Osteocyte (in vitro differentiated cells): Measurements from ENCODE around the gene SMAD9. TPM values are rescaled to one million over a fixed set of nuclear protein-coding genes. Genes with fewer than 3 reads are reported as not detected.

ENCODE experiments used
- DNase-seq: peaks from one replicate; pipeline ENCODE4 v3.0.0; 2021; ENCODE audit warnings: mixed read lengths; ENCODE audit not compliant: unreplicated experiment; ENCODE audit errors: extremely low spot score
- H3K27ac Mint-ChIP-seq: one replicate; pipeline ENCODE4 v1.8.0; 2021; ENCODE audit warnings: mild to moderate bottlenecking, mixed read lengths; ENCODE audit not compliant: unreplicated experiment
- H3K27me3 Mint-ChIP-seq: one replicate; pipeline ENCODE4 v1.8.0; 2021; ENCODE audit warnings: mixed read lengths; ENCODE audit not compliant: unreplicated experiment
- H3K36me3 Mint-ChIP-seq: one replicate; pipeline ENCODE4 v1.8.0; 2021; ENCODE audit warnings: mixed read lengths; ENCODE audit not compliant: unreplicated experiment
- H3K4me1 Mint-ChIP-seq: one replicate; pipeline ENCODE4 v1.8.0; 2021; ENCODE audit warnings: mixed read lengths; ENCODE audit not compliant: unreplicated experiment
- H3K4me3 Mint-ChIP-seq: one replicate; pipeline ENCODE4 v1.8.0; 2021; ENCODE audit warnings: mild to moderate bottlenecking, moderate library complexity, mixed read lengths; ENCODE audit not compliant: unreplicated experiment
- H3K9me3 Mint-ChIP-seq: one replicate; pipeline ENCODE4 v1.8.0; 2021; ENCODE audit warnings: mixed read lengths; ENCODE audit not compliant: unreplicated experiment
- total RNA-seq: library from RNA; stranded (reverse); gene quantifications from 2 replicates; pipeline ENCODE4 v1.2.1, GENCODE V29; 2021
- TF ChIP-seq, protein P1 (sequence below): fragments of 200-600 bp; sonication (generic); IDR thresholded peaks from 2 replicates; pipeline ENCODE4 v1.5.0; 2021; ENCODE audit warnings: antibody characterized with exemption, mild to moderate bottlenecking, moderate library complexity

The SMAD9 gene
- total RNA-seq, 1 donor from 2014 or later, result 3.6 TPM

DNA sequence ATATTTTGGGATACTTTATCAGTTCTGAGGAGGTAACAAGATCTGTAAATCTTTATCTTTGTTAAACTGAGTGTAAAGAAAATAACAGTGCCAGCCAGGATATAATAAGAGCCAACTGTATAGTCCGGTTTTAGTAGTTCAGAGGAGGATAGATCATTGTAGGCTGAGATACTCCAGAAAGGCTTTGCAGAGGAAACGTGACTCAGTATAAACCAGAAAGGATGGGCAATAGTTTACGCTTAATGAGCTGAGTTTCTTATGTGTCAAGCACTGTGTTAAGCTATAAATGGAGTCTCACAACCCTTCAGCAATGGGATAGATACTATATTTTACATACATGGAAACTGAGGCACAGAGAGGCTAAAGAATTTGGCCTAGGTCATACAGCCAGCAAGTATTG, 97.3 kb downstream of the SMAD9 start:
- H3K27ac Mint-ChIP-seq, result no peak overlapping the region
- H3K4me1 Mint-ChIP-seq, result peaks cover 30% of the 10 kb centered on the region
- H3K36me3 Mint-ChIP-seq, result no peaks in the 10 kb centered on the region
- H3K9me3 Mint-ChIP-seq, result no peaks in the 10 kb centered on the region
- no peaks in the 10 kb centered on the region for H3K27me3 Mint-ChIP-seq
- TF ChIP-seq, protein P1, sequence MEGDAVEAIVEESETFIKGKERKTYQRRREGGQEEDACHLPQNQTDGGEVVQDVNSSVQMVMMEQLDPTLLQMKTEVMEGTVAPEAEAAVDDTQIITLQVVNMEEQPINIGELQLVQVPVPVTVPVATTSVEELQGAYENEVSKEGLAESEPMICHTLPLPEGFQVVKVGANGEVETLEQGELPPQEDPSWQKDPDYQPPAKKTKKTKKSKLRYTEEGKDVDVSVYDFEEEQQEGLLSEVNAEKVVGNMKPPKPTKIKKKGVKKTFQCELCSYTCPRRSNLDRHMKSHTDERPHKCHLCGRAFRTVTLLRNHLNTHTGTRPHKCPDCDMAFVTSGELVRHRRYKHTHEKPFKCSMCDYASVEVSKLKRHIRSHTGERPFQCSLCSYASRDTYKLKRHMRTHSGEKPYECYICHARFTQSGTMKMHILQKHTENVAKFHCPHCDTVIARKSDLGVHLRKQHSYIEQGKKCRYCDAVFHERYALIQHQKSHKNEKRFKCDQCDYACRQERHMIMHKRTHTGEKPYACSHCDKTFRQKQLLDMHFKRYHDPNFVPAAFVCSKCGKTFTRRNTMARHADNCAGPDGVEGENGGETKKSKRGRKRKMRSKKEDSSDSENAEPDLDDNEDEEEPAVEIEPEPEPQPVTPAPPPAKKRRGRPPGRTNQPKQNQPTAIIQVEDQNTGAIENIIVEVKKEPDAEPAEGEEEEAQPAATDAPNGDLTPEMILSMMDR, result no peak
- H3K4me3 Mint-ChIP-seq, result no peak overlapping the region
- no peak for DNase-seq

DNA sequence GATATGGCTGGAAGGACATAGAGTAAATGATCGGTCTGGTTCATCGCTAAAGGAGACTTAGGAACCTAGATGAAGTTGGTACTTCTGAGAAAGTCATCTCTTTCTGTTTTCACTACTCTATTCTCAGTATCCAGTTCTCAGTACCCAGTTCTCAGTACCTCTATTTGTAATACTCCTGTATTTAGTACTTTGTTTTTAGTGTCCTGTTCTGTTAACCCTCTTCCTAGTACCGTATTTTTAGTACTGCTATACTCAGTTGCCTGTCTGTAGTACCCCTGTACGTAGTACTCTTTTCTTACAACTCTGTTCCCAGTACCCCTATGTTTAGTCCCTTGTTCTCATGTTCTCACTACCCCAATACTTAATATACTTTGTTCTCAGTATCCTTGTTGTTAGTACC, 99.8 kb downstream of the SMAD9 start:
- H3K4me1 Mint-ChIP-seq, result peaks cover 30% of the 10 kb centered on the region

DNA sequence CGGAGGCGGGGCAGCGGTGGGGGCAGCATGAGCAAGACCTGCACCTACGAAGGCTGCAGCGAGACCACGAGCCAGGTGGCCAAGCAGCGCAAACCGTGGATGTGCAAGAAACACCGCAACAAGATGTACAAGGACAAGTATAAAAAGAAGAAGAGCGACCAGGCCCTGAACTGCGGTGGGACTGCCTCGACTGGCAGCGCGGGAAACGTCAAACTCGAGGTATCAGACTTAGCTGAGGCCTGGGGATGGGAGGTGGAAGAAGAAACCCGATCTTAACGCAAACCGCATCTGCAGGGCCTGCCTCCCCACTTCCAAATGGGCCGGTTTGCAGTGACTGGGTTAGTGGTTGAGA, 100.3 kb downstream of the SMAD9 start:
- Mint-ChIP-seq H3K4me3 (peak overlapping the region; percentile 91), H3K9me3 (no peaks in the 10 kb centered on the region), H3K36me3 (no peaks in the 10 kb centered on the region), H3K4me1 (peaks cover 30% of the 10 kb centered on the region), H3K27me3 (peaks cover 3% of the 10 kb centered on the region), H3K27ac (peak overlapping the region; percentile 75)
- DNase-seq, result no peak
- TF ChIP-seq, protein P1, result no peak

More for the DNA sequence above, 99.8 kb downstream of the SMAD9 start:
- H3K36me3 Mint-ChIP-seq, result no peaks in the 10 kb centered on the region
- H3K9me3 Mint-ChIP-seq, result no peaks in the 10 kb centered on the region
- TF ChIP-seq, protein P1, result no peak
- DNase-seq, result no peak
- H3K27me3 Mint-ChIP-seq, result peaks cover 3% of the 10 kb centered on the region
- peak overlapping the region; percentile 91 for H3K4me3 Mint-ChIP-seq
- peak overlapping the region; percentile 75 for H3K27ac Mint-ChIP-seq

DNA sequence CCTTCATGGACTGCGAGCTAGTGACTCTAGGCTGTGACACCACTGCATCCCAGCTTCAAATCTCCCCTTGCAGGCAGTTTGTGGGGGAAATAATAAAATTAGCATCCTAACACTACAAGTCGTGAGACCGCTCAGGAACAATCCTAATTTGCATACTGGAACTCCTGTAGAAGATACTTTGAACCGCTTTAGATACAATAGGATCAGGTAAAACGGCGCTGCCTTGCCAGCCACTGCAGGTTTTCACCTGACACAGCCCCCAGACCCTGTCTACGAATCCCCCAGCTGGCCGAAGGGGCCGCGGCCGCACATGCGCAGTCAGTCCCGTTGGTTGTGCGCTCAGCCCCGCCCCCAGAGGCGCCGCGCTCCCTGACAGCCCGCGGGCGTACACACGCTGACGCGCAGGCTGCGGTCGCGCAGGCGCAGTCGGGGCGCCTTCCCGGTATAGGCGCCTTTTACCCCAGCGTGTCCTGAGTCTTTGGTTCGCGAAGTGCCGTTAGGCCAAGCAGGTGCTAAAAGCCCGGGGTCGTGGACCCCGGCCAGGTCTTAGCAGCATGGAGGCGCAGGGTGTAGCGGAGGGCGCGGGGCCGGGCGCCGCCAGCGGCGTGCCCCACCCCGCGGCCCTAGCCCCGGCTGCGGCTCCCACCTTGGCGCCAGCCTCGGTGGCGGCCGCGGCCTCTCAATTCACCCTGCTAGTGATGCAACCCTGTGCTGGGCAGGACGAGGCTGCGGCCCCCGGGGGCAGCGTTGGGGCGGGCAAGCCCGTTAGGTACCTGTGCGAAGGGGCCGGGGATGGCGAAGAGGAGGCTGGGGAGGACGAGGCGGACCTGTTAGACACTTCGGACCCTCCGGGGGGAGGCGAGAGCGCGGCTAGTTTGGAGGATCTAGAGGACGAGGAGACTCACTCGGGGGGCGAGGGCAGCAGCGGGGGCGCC, 101.0 kb downstream of the SMAD9 start, which contains the start of gene RFXAP:
Gene RFXAP, plus strand, starts transcription at position 419 of the 935 bp plus-strand sequence. Its CDS starts 136 bp downstream, at position 555.
- Mint-ChIP-seq H3K36me3 (no peaks in the 10 kb centered on the region), H3K4me1 (peaks cover 30% of the 10 kb centered on the region), H3K27me3 (peaks cover 3% of the 10 kb centered on the region), H3K9me3 (no peaks in the 10 kb centered on the region), H3K27ac (peak within 1 kb of the TSS; percentile 75), H3K4me3 (peak within 1 kb of the TSS; percentile 91)
- TF ChIP-seq, protein P1, result no peak
- peak; percentile 97 for DNase-seq

DNA sequence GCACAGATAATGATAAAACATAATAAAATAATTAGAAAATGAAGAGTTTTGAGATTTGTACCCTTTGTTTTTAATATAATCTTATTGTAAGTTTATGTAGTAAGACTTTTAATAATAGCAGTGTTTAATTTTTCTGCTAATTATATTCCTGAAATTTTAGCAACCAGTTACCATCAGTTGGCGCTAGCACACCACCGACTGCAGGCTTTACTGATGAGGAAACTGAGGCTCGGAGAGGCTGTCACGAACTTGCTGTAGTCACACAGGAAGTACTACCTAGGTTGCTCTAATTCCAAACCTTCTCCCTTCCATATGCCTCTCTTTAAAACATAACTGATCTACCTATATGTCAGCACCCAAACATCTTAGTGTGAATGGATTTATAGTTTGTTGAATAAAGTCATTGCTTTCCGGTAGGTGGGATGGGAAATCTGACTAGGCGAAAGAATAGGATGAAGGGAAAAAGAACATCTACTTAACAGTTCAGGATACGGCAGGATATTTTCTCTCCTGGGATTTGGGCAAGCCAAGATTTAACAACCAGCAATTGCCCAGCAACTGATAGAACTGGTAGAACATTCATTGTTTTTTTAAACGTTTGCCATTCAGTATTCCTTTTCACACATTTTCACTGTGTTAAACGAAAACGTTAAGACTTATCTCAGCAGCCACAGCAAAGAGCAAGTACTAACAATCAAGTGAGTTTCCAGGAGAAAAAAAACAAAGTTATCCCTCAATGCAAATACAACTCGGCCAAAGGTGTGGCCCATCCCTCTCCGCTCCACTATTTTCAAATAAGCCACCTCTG, 101.8 kb downstream of the SMAD9 start:
- TF ChIP-seq, protein P1, result no peak
- Mint-ChIP-seq H3K27ac (peak overlapping the region; percentile 49), H3K27me3 (peaks cover 9% of the 10 kb centered on the region), H3K4me1 (peaks cover 30% of the 10 kb centered on the region), H3K9me3 (no peaks in the 10 kb centered on the region), H3K4me3 (peak overlapping the region; percentile 91), H3K36me3 (no peaks in the 10 kb centered on the region)
- DNase-seq, result no peak
